H1 (cell line): ENCODE data around the gene RSL24D1. TPM values are rescaled to one million over a fixed set of nuclear protein-coding genes. Genes with fewer than 3 reads are reported as not detected.

ENCODE experiments used
- CTCF ChIA-PET: fragments of 300-600 bp; sonication (Branson Sonifier 250); formaldehyde crosslinking; loops from one replicate; lab custom pipeline; 2021; ENCODE audit not compliant: partially characterized antibody; lab: Charles Lee
- POLR2A ChIA-PET: fragments of 300-600 bp; sonication (Branson Sonifier 250); formaldehyde crosslinking; loops from one replicate; lab custom pipeline; 2021; ENCODE audit warnings: inconsistent platforms; ENCODE audit not compliant: partially characterized antibody; lab: Charles Lee
- DNase-seq, 2 experiments: peaks; one replicate each; pipeline versions ENCODE4 v3.0.0 to v3.0.0-alpha.2; 2010 to 2022; ENCODE audit warnings: low spot score in 2 of 2, low read depth in 1 of 2, mixed read lengths in 1 of 2
- FAIRE-seq: peaks from 2 replicates; lab custom pipeline; 2011; peaks lifted over from hg19 to GRCh38; lab: Jason Lieb, UNC
- H2AFZ ChIP-seq: 2 replicates; pipeline ENCODE4 v1.8.1; 2012; ENCODE audit warnings: low read length, inconsistent platforms
- H2AK5ac ChIP-seq: 2 replicates; pipeline ENCODE4 v1.6.1; 2013; ENCODE audit warnings: low read depth, low read length
- H2BK120ac ChIP-seq: replicated peaks from 2 replicates; pipeline ENCODE3; 2013; ENCODE audit warnings: low read depth, low read length, inconsistent platforms
- H2BK12ac ChIP-seq: 2 replicates; pipeline ENCODE4 v1.6.1; 2013; ENCODE audit warnings: low read depth, low read length
- H2BK15ac ChIP-seq: 2 replicates; pipeline ENCODE4 v1.6.1; 2013; ENCODE audit warnings: low read length
- H2BK20ac ChIP-seq: 2 replicates; pipeline ENCODE4 v1.6.1; 2013; ENCODE audit warnings: low read length
- H2BK5ac ChIP-seq: 2 replicates; pipeline ENCODE4 v1.6.1; 2013; ENCODE audit warnings: low read depth, low read length
- H3K14ac ChIP-seq: 2 replicates; pipeline ENCODE4 v1.6.1; 2013; ENCODE audit warnings: inconsistent platforms; ENCODE audit not compliant: insufficient read length
- H3K18ac ChIP-seq: 2 replicates; pipeline ENCODE4 v1.6.1; 2013; ENCODE audit warnings: low read length; ENCODE audit errors: extremely low read depth
- H3K23ac ChIP-seq: 2 replicates; pipeline ENCODE4 v1.6.1; 2013; ENCODE audit warnings: inconsistent platforms; ENCODE audit not compliant: insufficient read length
- H3K23me2 ChIP-seq: 2 replicates; pipeline ENCODE4 v1.6.1; 2013; ENCODE audit warnings: low read depth, low read length
- H3K27ac ChIP-seq: 2 replicates; pipeline ENCODE4 v1.6.1; 2011; ENCODE audit warnings: low read depth, low read length, inconsistent platforms
- H3K27me3 ChIP-seq, 4 experiments: replicated peaks in 1 of 4; 1 replicate in 1 of 4; 2 replicates in 3 of 4; pipeline versions ENCODE4 v1.6.1 to v1.8.1; 2011 to 2013; ENCODE audit warnings: low read length in 3 of 4, mild to moderate bottlenecking in 3 of 4, inconsistent platforms in 2 of 4, mixed read lengths in 2 of 4, moderate library complexity in 1 of 4; ENCODE audit not compliant: control insufficient read depth in 3 of 4, insufficient read depth in 3 of 4; ENCODE audit errors: extremely low read depth in 1 of 4
- H3K36me3 ChIP-seq, 4 experiments: 2 replicates each; pipeline versions ENCODE4 v1.6.1 to v1.8.1; 2011 to 2013; ENCODE audit warnings: mild to moderate bottlenecking in 4 of 4, low read length in 3 of 4, moderate library complexity in 2 of 4, control low read depth in 1 of 4, inconsistent platforms in 1 of 4; ENCODE audit not compliant: insufficient read depth in 4 of 4, control insufficient read depth in 2 of 4
- H3K4ac ChIP-seq: replicated peaks from 2 replicates; pipeline ENCODE3; 2013; ENCODE audit warnings: low read length, low read depth, mixed read lengths, inconsistent platforms; ENCODE audit not compliant: insufficient read length
- H3K4me1 ChIP-seq, 4 experiments: replicated peaks in 1 of 4; 1 replicate in 1 of 4; 2 replicates in 3 of 4; pipeline versions ENCODE4 v1.6.1 to v1.8.1; 2011 to 2013; ENCODE audit warnings: low read length in 3 of 4, inconsistent platforms in 2 of 4, mixed read lengths in 1 of 4; ENCODE audit not compliant: insufficient read depth in 4 of 4, control insufficient read depth in 3 of 4
- H3K4me2 ChIP-seq, 2 experiments: 2 replicates each; pipeline versions ENCODE4 v1.6.1 to v1.8.1; 2011 to 2013; ENCODE audit warnings: low read depth in 2 of 2, low read length in 2 of 2, control low read depth in 1 of 2, inconsistent platforms in 1 of 2, mild to moderate bottlenecking in 1 of 2; ENCODE audit not compliant: insufficient read depth in 1 of 2
- H3K4me3 ChIP-seq, 4 experiments: fragments of 200-600, 300-600 bp in 1 of 4; sonication (generic), shearing (Covaris generic), sonication (Bioruptor Twin) in 1 of 4; 2 replicates each; pipeline versions ENCODE4 v1.5.1 to v1.8.1; 2011 to 2016; ENCODE audit warnings: low read length in 4 of 4, low read depth in 3 of 4, control low read depth in 2 of 4, inconsistent platforms in 2 of 4, mild to moderate bottlenecking in 2 of 4, mixed read lengths in 1 of 4, moderate library complexity in 1 of 4; ENCODE audit not compliant: insufficient read depth in 2 of 4; ENCODE audit errors: extremely low read depth in 1 of 4
- H3K56ac ChIP-seq: replicated peaks from 2 replicates; pipeline ENCODE3; 2013; ENCODE audit warnings: low read depth, mild to moderate bottlenecking, mixed read lengths, low read length, inconsistent platforms; ENCODE audit not compliant: insufficient read length
- H3K79me1 ChIP-seq: 2 replicates; pipeline ENCODE4 v1.6.1; 2013; ENCODE audit warnings: low read depth, low read length, control low read depth
- H3K79me2 ChIP-seq, 2 experiments: 2 replicates each; pipeline versions ENCODE4 v1.6.1 to v1.8.1; 2012 to 2013; ENCODE audit warnings: low read length in 2 of 2, mild to moderate bottlenecking in 2 of 2, inconsistent platforms in 1 of 2; ENCODE audit not compliant: insufficient read depth in 2 of 2, control insufficient read depth in 1 of 2
- H3K9ac ChIP-seq, 4 experiments: replicated peaks in 1 of 4; 1 replicate in 1 of 4; 2 replicates in 3 of 4; pipeline versions ENCODE4 v1.6.1 to v1.8.1; 2011 to 2013; ENCODE audit warnings: low read depth in 3 of 4, low read length in 3 of 4, control low read depth in 2 of 4, mild to moderate bottlenecking in 2 of 4, moderate library complexity in 2 of 4, inconsistent platforms in 1 of 4; ENCODE audit errors: extremely low read depth in 1 of 4
- H3K9me3 ChIP-seq, 2 experiments: 2 replicates each; pipeline versions ENCODE4 v1.6.1 to v1.8.1; 2012 to 2013; ENCODE audit warnings: mild to moderate bottlenecking in 2 of 2, moderate library complexity in 2 of 2, control low read depth in 1 of 2, inconsistent platforms in 1 of 2, low read depth in 1 of 2, low read length in 1 of 2, mixed read lengths in 1 of 2; ENCODE audit not compliant: insufficient read depth in 2 of 2
- H4K20me1 ChIP-seq, 2 experiments: replicated peaks in 1 of 2; 2 replicates each; pipeline versions ENCODE3 to v1.8.1; 2011 to 2013; ENCODE audit warnings: inconsistent platforms in 2 of 2, low read length in 2 of 2, mild to moderate bottlenecking in 1 of 2; ENCODE audit not compliant: insufficient read depth in 2 of 2, control insufficient read depth in 1 of 2
- H4K5ac ChIP-seq: 2 replicates; pipeline ENCODE4 v1.6.1; 2013; ENCODE audit warnings: low read length, low read depth, mixed read lengths, inconsistent platforms; ENCODE audit not compliant: insufficient read length
- H4K8ac ChIP-seq: 2 replicates; pipeline ENCODE4 v1.8.0; 2013; ENCODE audit warnings: mild to moderate bottlenecking, moderate library complexity, low read length, inconsistent platforms; ENCODE audit not compliant: insufficient read depth; ENCODE audit errors: extremely low read depth
- H4K91ac ChIP-seq: replicated peaks from 2 replicates; pipeline ENCODE3; 2013; ENCODE audit warnings: low read length, mixed read lengths, inconsistent platforms; ENCODE audit not compliant: insufficient read length
- CREB1 ChIP-seq: IDR thresholded peaks from 2 replicates; pipeline ENCODE4 v1.6.1; 2012; ENCODE audit warnings: inconsistent platforms
- EGR1 ChIP-seq: IDR thresholded peaks from 2 replicates; pipeline ENCODE4 v1.6.1; 2011; ENCODE audit warnings: low read depth, low read length, borderline replicate concordance
- GABPA ChIP-seq: IDR thresholded peaks from 2 replicates; pipeline ENCODE4 v1.6.1; 2011; ENCODE audit warnings: mild to moderate bottlenecking, low read length, moderate library complexity, borderline replicate concordance; ENCODE audit not compliant: insufficient read depth
- KDM5A ChIP-seq: fragments of 200-600 bp; IDR thresholded peaks from 2 replicates; pipeline ENCODE4 v1.7.1; 2012; ENCODE audit warnings: mild to moderate bottlenecking, low read length, inconsistent platforms, mixed read lengths
- NRF1 ChIP-seq: IDR thresholded peaks from 2 replicates; pipeline ENCODE4 v1.6.1; 2011; ENCODE audit warnings: mild to moderate bottlenecking, low read depth, low read length, improper control_type of control experiment
- POLR2A ChIP-seq, 2 experiments: IDR thresholded peaks; 1 replicate in 1 of 2; 2 replicates in 1 of 2; pipeline ENCODE4 v1.6.1; 2011; ENCODE audit warnings: low read depth in 2 of 2, low read length in 2 of 2, mild to moderate bottlenecking in 2 of 2; ENCODE audit errors: control extremely low read depth in 1 of 2
- RFX5 ChIP-seq: IDR thresholded peaks from 2 replicates; pipeline ENCODE4 v1.6.1; 2011; ENCODE audit warnings: low read depth, low read length, improper control_type of control experiment, borderline replicate concordance
- RNF2 ChIP-seq: fragments of 200-900, 300-1000 bp; sonication (generic); IDR thresholded peaks from 2 replicates; pipeline ENCODE4 v1.7.1; 2016; ENCODE audit warnings: borderline replicate concordance, low read depth, mild to moderate bottlenecking, antibody characterized with exemption, low read length; ENCODE audit not compliant: poor library complexity, severe bottlenecking; ENCODE audit errors: missing control alignments
- TAF7 ChIP-seq: optimal IDR thresholded peaks from 2 replicates; pipeline ENCODE3; 2011; ENCODE audit warnings: low read depth, mild to moderate bottlenecking, inconsistent platforms, low read length, moderate library complexity, borderline replicate concordance
- TBP ChIP-seq: IDR thresholded peaks from 2 replicates; pipeline ENCODE4 v1.6.1; 2011; ENCODE audit warnings: low read depth, low read length, improper control_type of control experiment
- WGBS, 2 experiments: shearing (Covaris generic) in 1 of 2; methylation state at CpG; one replicate each; pipeline versions ENCODE4 v1.1.6 to v1.1.7; 2013 to 2015; ENCODE audit warnings: low lambda C conversion rate in 2 of 2, mixed read lengths in 2 of 2, inconsistent platforms in 1 of 2, low coverage in 1 of 2, missing lambda C conversion rate in 1 of 2; ENCODE audit not compliant: insufficient replicate concordance in 2 of 2, insufficient coverage in 1 of 2, insufficient read length in 1 of 2; ENCODE audit errors: extremely low coverage in 1 of 2, missing lambda C conversion rate in 1 of 2; 5-methylcytosine and 5-hydroxymethylcytosine counted together
- polyA plus RNA-seq, 7 experiments: library from polyadenylated mRNA; depleted of rRNA in 3 of 7; stranded (reverse) in 5 of 7; unstranded in 2 of 7; fragments of >200 nt in 5 of 7; fragments of 200-250 nt in 2 of 7; gene quantifications; 1 replicate in 5 of 7; 2 replicates in 1 of 7; 4 replicates in 1 of 7; pipeline versions ENCODE4 v1.2.1 to v1.2.3, GENCODE V29; 2011 to 2013; ENCODE audit warnings: missing spikeins in 2 of 7, mixed read lengths in 2 of 7
- total RNA-seq: library from RNA; stranded (reverse); fragmentation: NEBNext Ultra II Directional; extraction: Animal tissue kit (Norgen Biotek cat#: 25700); gene quantifications from 2 replicates; pipeline ENCODE4 v1.2.1, GENCODE V29; 2021
- TF ChIP-seq, protein P1 (sequence below): IDR thresholded peaks from 2 replicates; pipeline ENCODE4 v1.6.1; 2011; ENCODE audit warnings: low read length, improper control_type of control experiment

RSL24D1 gene
- total and polyA plus RNA-seq, 2 of the 8 experiments (the other 6 are each of a cell fraction or from before 2014, with no cell fraction given), result 45.7 to 130 TPM

DNA sequence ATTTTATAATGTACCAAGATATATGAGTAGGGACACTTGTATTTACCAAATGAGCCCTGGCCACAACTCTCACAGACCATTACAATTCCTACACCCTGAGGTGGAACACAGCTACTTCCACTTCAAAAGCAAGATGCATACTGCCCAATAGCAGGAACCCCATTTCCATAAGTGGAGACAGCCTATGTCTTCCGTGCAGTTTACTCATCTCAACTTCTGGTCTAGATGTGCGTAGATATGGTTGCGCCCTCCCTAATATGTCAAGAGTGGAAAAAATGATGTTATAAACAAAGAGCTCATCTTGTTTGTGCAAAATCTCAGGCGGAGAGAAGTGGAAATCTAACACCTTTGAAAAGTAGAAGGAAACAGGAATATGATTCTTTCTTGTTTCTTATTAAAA, 48.3 kb upstream of the RSL24D1 start:
- Histone ChIP-seq H3K56ac (no peak overlapping the region), H4K91ac (no peak overlapping the region), H3K23me2 (no peaks in the 10 kb centered on the region), H3K79me2 (no peaks in the 10 kb centered on the region), H2BK120ac (no peak overlapping the region), H4K5ac (no peak overlapping the region), H3K27ac (no peak overlapping the region), H4K8ac (no peak overlapping the region), H3K4ac (no peak overlapping the region), H2BK15ac (no peak overlapping the region), H2BK5ac (no peak overlapping the region), H2BK20ac (no peak overlapping the region), H2AK5ac (no peak overlapping the region), H3K79me1 (no peaks in the 10 kb centered on the region), H3K4me3 (no peak overlapping the region), H3K14ac (no peak overlapping the region), H3K9ac (no peak overlapping the region), H3K9me3 (no peaks in the 10 kb centered on the region), H4K20me1 (no peaks in the 10 kb centered on the region), H3K36me3 (no peaks in the 10 kb centered on the region), H3K4me2 (no peak overlapping the region), H3K18ac (no peak overlapping the region), H2BK12ac (no peak overlapping the region), H2AFZ (no peak overlapping the region), H3K23ac (no peak overlapping the region), H3K4me1 (no peaks in the 10 kb centered on the region), H3K27me3 (no peaks in the 10 kb centered on the region)
- WGBS, 2 experiments, result 90% methylated on average over 4 of the region's 4 CpGs; no CpG with 5 or more reads in 1 of the 2 experiments
- CTCF ChIA-PET, result interaction anchor here (1.9 kb wide), 1 partner anchor 26 kb away, joined by 8 read pairs; no protein-coding TSS in a partner anchor
- FAIRE-seq (no peak), DNase-seq (no peak)
- TF ChIP-seq RFX5 (no peak), TAF7 (no peak), POLR2A (IDR thresholded peaks at IDR 0.05; ENCODE audit: control extremely low read depth in 1 of 2, low read depth in 2 of 2, low read length in 2 of 2) (no peak), EGR1 (no peak), KDM5A (no peak), TBP (no peak), CREB1 (no peak), GABPA (no peak), NRF1 (no peak), RNF2 (no peak)
- TF ChIP-seq, protein P1, sequence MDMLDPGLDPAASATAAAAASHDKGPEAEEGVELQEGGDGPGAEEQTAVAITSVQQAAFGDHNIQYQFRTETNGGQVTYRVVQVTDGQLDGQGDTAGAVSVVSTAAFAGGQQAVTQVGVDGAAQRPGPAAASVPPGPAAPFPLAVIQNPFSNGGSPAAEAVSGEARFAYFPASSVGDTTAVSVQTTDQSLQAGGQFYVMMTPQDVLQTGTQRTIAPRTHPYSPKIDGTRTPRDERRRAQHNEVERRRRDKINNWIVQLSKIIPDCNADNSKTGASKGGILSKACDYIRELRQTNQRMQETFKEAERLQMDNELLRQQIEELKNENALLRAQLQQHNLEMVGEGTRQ, result no peak
- POLR2A ChIA-PET, result no interaction called here
